A549 (cell line): ENCODE data around the gene ARMC9. TPM values are rescaled to one million over a fixed set of nuclear protein-coding genes. Genes with fewer than 3 reads are reported as not detected.

Source experiments
- ATAC-seq, 2 experiments: fragments of 200-7000 bp in 1 of 2; fragments of >200 bp in 1 of 2; cut with Nextera tagmentation in 1 of 2; cut with Tn5 transposase in 1 of 2; 3 replicates each; pipeline versions ENCODE4 v1.8.0 to v1.9.1; 2018 to 2020; ENCODE audit warnings: mild to moderate bottlenecking in 1 of 2, moderate library complexity in 1 of 2
- CTCF ChIA-PET: fragments of 300-600 bp; sonication (Branson Sonifier 250); formaldehyde crosslinking; extraction: SDS; loops from one replicate; lab custom pipeline; 2021; ENCODE audit warnings: antibody characterized with exemption, inconsistent platforms; lab: Yijun Ruan, JAX
- POLR2A ChIA-PET: fragments of 350-600 bp; formaldehyde crosslinking; extraction: SDS; loops from one replicate; lab custom pipeline; 2021; ENCODE audit warnings: antibody characterized with exemption, inconsistent platforms; lab: Yijun Ruan, JAX
- DNase-seq, 2 experiments: peaks; one replicate each; pipeline versions ENCODE4 v3.0.0 to v3.0.0-alpha.2; 2011 to 2016; ENCODE audit warnings: low read depth in 1 of 2, low spot score in 1 of 2
- FAIRE-seq: peaks from 2 replicates; lab custom pipeline; 2011; peaks lifted over from hg19 to GRCh38; lab: Jason Lieb, UNC
- H3K27ac ChIP-seq, 2 experiments: fragments of >200 bp; sonication (Bioruptor Twin); formaldehyde crosslinking; 3 replicates each; pipeline ENCODE4 v1.5.1; 2016 to 2017
- H3K4me1 ChIP-seq: fragments of >200 bp; sonication (Bioruptor Twin); formaldehyde crosslinking; 3 replicates; pipeline ENCODE4 v1.6.1; 2016
- H3K4me2 ChIP-seq: fragments of >200 bp; sonication (Bioruptor Twin); formaldehyde crosslinking; 3 replicates; pipeline ENCODE4 v1.6.1; 2016
- H3K4me3 ChIP-seq: fragments of >200 bp; sonication (Bioruptor Twin); formaldehyde crosslinking; 3 replicates; pipeline ENCODE4 v1.5.1; 2016
- H3K9me3 ChIP-seq: fragments of >200 bp; sonication (Bioruptor Twin); formaldehyde crosslinking; 3 replicates; pipeline ENCODE4 v1.6.1; 2016
- CEBPB ChIP-seq, 2 experiments: fragments of >200 bp in 1 of 2; sonication (Bioruptor Twin) in 1 of 2; formaldehyde crosslinking in 1 of 2; IDR thresholded peaks; 2 replicates each; pipeline ENCODE4 v1.6.1; 2012 to 2016
- ESRRA ChIP-seq: fragments of 150-350 bp; IDR thresholded peaks from 2 replicates; pipeline ENCODE4 v1.6.1; 2014; ENCODE audit warnings: mild to moderate bottlenecking, low read length, borderline replicate concordance
- JUNB ChIP-seq: fragments of >200 bp; sonication (Bioruptor Twin); formaldehyde crosslinking; IDR thresholded peaks from 2 replicates; pipeline ENCODE4 v1.6.1; 2016
- KDM5A ChIP-seq: fragments of 200-600 bp; sonication (generic); IDR thresholded peaks from 2 replicates; pipeline ENCODE4 v1.6.1; 2016; ENCODE audit warnings: antibody characterized with exemption, mild to moderate bottlenecking
- MAFK ChIP-seq: fragments of 450-650 bp; IDR thresholded peaks from 2 replicates; pipeline ENCODE4 v1.6.1; 2014; ENCODE audit not compliant: partially characterized antibody
- MAZ ChIP-seq: fragments of 150-350 bp; IDR thresholded peaks from 2 replicates; pipeline ENCODE4 v1.6.1; 2014; ENCODE audit warnings: antibody characterized with exemption, low read depth, low read length, borderline replicate concordance
- MYC ChIP-seq: IDR thresholded peaks from 2 replicates; pipeline ENCODE4 v1.6.1; 2012; ENCODE audit warnings: mild to moderate bottlenecking, inconsistent platforms, low read length, improper control_type of control experiment, borderline replicate concordance
- NPAS2 ChIP-seq: fragments of 250-450 bp; sonication (Bioruptor Pico); IDR thresholded peaks from 2 replicates; pipeline ENCODE4 v1.8.0; 2022; ENCODE audit warnings: mild to moderate bottlenecking, moderate library complexity, borderline replicate concordance
- POLR2A ChIP-seq: IDR thresholded peaks from 2 replicates; pipeline ENCODE4 v1.6.1; 2012; ENCODE audit warnings: mild to moderate bottlenecking, low read length
- POLR2AphosphoS2 ChIP-seq: conservative IDR thresholded peaks from 2 replicates; pipeline ENCODE4 v1.6.1; 2012; ENCODE audit warnings: low read length, improper control_type of control experiment, inconsistent platforms
- RCOR1 ChIP-seq: fragments of 150-350 bp; IDR thresholded peaks from 2 replicates; pipeline ENCODE4 v1.6.1; 2014; ENCODE audit warnings: antibody characterized with exemption, low read length, low read depth
- SMC3 ChIP-seq: fragments of >200 bp; sonication (Bioruptor Twin); formaldehyde crosslinking; IDR thresholded peaks from 3 replicates; pipeline ENCODE4 v1.6.1; 2018; ENCODE audit warnings: inconsistent platforms
- TFCP2L1 ChIP-seq: fragments of 250-450 bp; sonication (Bioruptor Pico); IDR thresholded peaks from 2 replicates; pipeline ENCODE4 v1.5.0; 2021; ENCODE audit warnings: mild to moderate bottlenecking
- TP53 ChIP-seq: fragments of 250-450 bp; sonication (Bioruptor Pico); IDR thresholded peaks from 2 replicates; pipeline ENCODE4 v1.5.0; 2021; ENCODE audit warnings: mild to moderate bottlenecking, moderate library complexity
- ZFP36 ChIP-seq: fragments of 450-650 bp; IDR thresholded peaks from 2 replicates; pipeline ENCODE4 v1.6.1; 2014; ENCODE audit warnings: borderline replicate concordance; ENCODE audit not compliant: partially characterized antibody
- ZNF302 ChIP-seq: fragments of 250-450 bp; sonication (Bioruptor Pico); IDR thresholded peaks from 2 replicates; pipeline ENCODE4 v1.9.0; 2021; ENCODE audit warnings: inconsistent platforms, mild to moderate bottlenecking, moderate library complexity
- WGBS: methylation state at CpG from one replicate; pipeline ENCODE4 v1.1.6; 2017; ENCODE audit errors: missing lambda C conversion rate; 5-methylcytosine and 5-hydroxymethylcytosine counted together
- polyA plus RNA-seq, 4 experiments: library from polyadenylated mRNA; depleted of rRNA in 3 of 4; stranded (reverse); fragments of >200 nt; fragmentation: RNase III in 1 of 4; extraction: RNeasy Plus Mini Kit Qiagen cat#74134 plus additional on column Dnase treatment in 1 of 4; gene quantifications; 2 replicates in 3 of 4; 3 replicates in 1 of 4; pipeline ENCODE4 v1.2.3, GENCODE V29; 2011 to 2017
- TF ChIP-seq, protein P1 (sequence below): IDR thresholded peaks from 2 replicates; pipeline ENCODE4 v1.6.1; 2012
- TF ChIP-seq, protein P2 (sequence below): fragments of 450-650 bp; IDR thresholded peaks from 2 replicates; pipeline ENCODE4 v1.6.1; 2014; ENCODE audit warnings: antibody characterized with exemption
- TF ChIP-seq, protein P3 (sequence below): fragments of 200-600 bp; sonication (generic); IDR thresholded peaks from 2 replicates; pipeline ENCODE4 v1.6.1; 2016; ENCODE audit warnings: antibody characterized with exemption, mild to moderate bottlenecking, moderate library complexity

ARMC9 gene
- polyA plus RNA-seq, 2 of the 4 experiments (the other 2 are of a cell fraction) = 12.0 to 14.1 TPM

DNA sequence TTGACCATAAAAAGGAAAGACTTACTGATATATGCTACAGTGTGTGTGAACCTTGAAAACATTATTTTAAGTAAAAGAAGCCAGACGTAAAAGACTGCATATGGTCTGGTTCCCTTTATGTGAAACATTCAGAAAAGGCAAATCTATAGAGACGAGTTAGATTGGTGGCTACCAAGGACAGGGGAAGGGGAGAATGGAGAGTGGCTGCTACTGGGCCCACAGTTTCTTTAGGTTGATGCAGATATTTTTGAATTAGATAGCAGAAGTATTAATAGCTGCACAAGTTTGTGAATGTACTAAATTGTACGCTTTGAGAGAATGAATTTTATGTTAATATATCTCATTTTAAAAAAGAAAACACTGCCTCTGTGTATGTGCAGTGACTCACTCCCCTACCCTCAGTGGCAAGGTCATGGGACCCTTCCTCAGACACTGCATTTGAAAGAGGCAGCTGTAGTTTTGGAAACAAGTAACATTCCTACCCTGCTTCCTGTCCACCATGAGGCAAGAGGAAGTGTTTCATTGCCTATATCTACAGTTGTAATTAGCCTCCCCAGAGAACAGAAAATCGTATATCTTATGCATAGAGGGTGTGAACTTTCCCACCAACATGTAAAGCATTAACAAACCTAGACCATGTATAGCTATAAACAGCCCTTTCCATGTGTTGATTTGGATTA is 29.8 kb upstream of the ARMC9 start (continued):
- no peak for TF ChIP-seq MAZ
- TF ChIP-seq TFCP2L1 = no peak
- no peak for TF ChIP-seq MAFK
- TF ChIP-seq ZNF302 (CRISPR knock-in tag) = no peak
- TF ChIP-seq JUNB = no peak
- no peak for TF ChIP-seq MYC
- TF ChIP-seq CEBPB (IDR thresholded peaks at IDR 0.05) = no peak
- TF ChIP-seq ZFP36 = no peak

DNA sequence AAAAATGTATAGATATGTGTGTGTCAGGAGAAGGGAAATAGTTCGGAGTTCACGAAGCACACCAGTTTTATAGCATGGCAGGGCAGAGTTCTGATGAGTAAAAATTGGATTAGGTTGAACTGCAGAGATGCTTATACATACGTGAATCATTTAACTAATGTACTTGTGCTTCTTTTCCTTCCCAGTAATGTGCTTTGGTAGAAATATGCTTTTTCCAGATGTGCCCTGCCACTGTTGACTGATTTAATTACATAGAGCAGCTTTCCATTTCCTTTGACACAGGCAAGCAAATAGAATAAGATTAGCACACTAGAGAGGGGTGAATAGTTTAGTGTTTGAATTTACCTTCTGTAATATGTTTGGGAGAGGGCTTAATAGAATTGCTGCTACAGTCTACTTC is 28.9 kb upstream of the ARMC9 start:
- no peaks in the 10 kb centered on the region for H3K9me3 ChIP-seq
- TF ChIP-seq, protein P1, sequence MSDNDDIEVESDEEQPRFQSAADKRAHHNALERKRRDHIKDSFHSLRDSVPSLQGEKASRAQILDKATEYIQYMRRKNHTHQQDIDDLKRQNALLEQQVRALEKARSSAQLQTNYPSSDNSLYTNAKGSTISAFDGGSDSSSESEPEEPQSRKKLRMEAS = no peak
- TF ChIP-seq ESRRA = no peak
- no peak for TF ChIP-seq TP53
- TF ChIP-seq RCOR1 = no peak
- TF ChIP-seq NPAS2 (CRISPR knock-in tag) = no peak
- no peak for TF ChIP-seq SMC3
- TF ChIP-seq KDM5A = no peak
- TF ChIP-seq POLR2AphosphoS2 = no peak
- TF ChIP-seq POLR2A = no peak
- TF ChIP-seq, protein P2, sequence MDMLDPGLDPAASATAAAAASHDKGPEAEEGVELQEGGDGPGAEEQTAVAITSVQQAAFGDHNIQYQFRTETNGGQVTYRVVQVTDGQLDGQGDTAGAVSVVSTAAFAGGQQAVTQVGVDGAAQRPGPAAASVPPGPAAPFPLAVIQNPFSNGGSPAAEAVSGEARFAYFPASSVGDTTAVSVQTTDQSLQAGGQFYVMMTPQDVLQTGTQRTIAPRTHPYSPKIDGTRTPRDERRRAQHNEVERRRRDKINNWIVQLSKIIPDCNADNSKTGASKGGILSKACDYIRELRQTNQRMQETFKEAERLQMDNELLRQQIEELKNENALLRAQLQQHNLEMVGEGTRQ = no peak
- TF ChIP-seq, protein P3, sequence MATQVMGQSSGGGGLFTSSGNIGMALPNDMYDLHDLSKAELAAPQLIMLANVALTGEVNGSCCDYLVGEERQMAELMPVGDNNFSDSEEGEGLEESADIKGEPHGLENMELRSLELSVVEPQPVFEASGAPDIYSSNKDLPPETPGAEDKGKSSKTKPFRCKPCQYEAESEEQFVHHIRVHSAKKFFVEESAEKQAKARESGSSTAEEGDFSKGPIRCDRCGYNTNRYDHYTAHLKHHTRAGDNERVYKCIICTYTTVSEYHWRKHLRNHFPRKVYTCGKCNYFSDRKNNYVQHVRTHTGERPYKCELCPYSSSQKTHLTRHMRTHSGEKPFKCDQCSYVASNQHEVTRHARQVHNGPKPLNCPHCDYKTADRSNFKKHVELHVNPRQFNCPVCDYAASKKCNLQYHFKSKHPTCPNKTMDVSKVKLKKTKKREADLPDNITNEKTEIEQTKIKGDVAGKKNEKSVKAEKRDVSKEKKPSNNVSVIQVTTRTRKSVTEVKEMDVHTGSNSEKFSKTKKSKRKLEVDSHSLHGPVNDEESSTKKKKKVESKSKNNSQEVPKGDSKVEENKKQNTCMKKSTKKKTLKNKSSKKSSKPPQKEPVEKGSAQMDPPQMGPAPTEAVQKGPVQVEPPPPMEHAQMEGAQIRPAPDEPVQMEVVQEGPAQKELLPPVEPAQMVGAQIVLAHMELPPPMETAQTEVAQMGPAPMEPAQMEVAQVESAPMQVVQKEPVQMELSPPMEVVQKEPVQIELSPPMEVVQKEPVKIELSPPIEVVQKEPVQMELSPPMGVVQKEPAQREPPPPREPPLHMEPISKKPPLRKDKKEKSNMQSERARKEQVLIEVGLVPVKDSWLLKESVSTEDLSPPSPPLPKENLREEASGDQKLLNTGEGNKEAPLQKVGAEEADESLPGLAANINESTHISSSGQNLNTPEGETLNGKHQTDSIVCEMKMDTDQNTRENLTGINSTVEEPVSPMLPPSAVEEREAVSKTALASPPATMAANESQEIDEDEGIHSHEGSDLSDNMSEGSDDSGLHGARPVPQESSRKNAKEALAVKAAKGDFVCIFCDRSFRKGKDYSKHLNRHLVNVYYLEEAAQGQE = no peak
- TF ChIP-seq, all 56 proteins: peak for 0
- Histone ChIP-seq H3K4me3 (no peak overlapping the region), H3K27ac (no peak overlapping the region), H3K4me2 (no peak overlapping the region), H3K4me1 (no peaks in the 10 kb centered on the region)
- no peak for ATAC-seq
- no peak for FAIRE-seq
- ChIA-PET CTCF (no interaction called here), POLR2A (no interaction called here)
- WGBS = 76% methylated on average over 3 of the region's 3 CpGs
- DNase-seq = no peak

DNA sequence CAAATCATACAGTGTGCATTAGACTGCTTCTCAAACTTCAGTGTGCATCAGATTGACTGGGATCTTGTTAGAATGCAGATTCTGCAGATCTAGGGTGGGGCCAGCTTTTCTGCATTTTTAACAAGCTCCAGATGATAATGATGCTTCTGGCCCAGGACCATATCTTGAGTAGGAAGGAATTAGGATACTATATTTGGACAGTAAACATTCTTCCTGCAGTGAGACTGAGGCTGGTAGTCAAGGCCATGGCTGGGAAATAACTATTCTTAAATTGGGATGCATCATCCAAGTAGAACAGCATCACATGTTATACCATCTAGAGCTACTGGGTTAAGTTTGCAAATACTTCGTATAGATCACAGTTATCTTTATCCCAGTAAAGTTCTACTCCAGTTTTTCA is 28.4 kb upstream of the ARMC9 start:
- no peak for FAIRE-seq
- no peak for TF ChIP-seq ZNF302 (CRISPR knock-in tag)
- TF ChIP-seq, protein P3 = no peak
- TF ChIP-seq, all 56 proteins: peak for 0
- 71% methylated on average over 1 of the region's 1 CpG for WGBS

More for the DNA sequence above, 28.4 kb upstream of the ARMC9 start:
- no peak for ATAC-seq
- no peak for DNase-seq
- CTCF ChIA-PET = interaction anchor here (1.0 kb wide), 1 partner anchor 66 kb away, joined by 4 read pairs; no protein-coding TSS in a partner anchor
- H3K4me2 ChIP-seq = no peak overlapping the region
- POLR2A ChIA-PET = no interaction called here
- H3K27ac ChIP-seq = no peak overlapping the region
- no peaks in the 10 kb centered on the region for H3K9me3 ChIP-seq
- H3K4me3 ChIP-seq = no peak overlapping the region
- no peaks in the 10 kb centered on the region for H3K4me1 ChIP-seq
